A549 (cell line): Measurements from ENCODE around the gene RPS10. TPM values are rescaled to one million over a fixed set of nuclear protein-coding genes. Genes with fewer than 3 reads are reported as not detected.
"Not testable (repeated sequence)": the region's sequence is repeated elsewhere in the genome, so short reads cannot be mapped to it uniquely, and the experiment has no call there.

Experiments used
- ATAC-seq, 2 experiments: fragments of 200-7000 bp in 1 of 2; fragments of >200 bp in 1 of 2; cut with Nextera tagmentation in 1 of 2; cut with Tn5 transposase in 1 of 2; 3 replicates each; pipeline versions ENCODE4 v1.8.0 to v1.9.1; 2018 to 2020; ENCODE audit warnings: mild to moderate bottlenecking in 1 of 2, moderate library complexity in 1 of 2
- CTCF ChIA-PET: fragments of 300-600 bp; sonication (Branson Sonifier 250); formaldehyde crosslinking; extraction: SDS; loops from one replicate; lab custom pipeline; 2021; ENCODE audit warnings: antibody characterized with exemption, inconsistent platforms; lab: Yijun Ruan, JAX
- POLR2A ChIA-PET: fragments of 350-600 bp; formaldehyde crosslinking; extraction: SDS; loops from one replicate; lab custom pipeline; 2021; ENCODE audit warnings: antibody characterized with exemption, inconsistent platforms; lab: Yijun Ruan, JAX
- DNase-seq, 2 experiments: peaks; one replicate each; pipeline versions ENCODE4 v3.0.0 to v3.0.0-alpha.2; 2011 to 2016; ENCODE audit warnings: low read depth in 1 of 2, low spot score in 1 of 2
- FAIRE-seq: peaks from 2 replicates; lab custom pipeline; 2011; peaks lifted over from hg19 to GRCh38; lab: Jason Lieb, UNC
- H3K27ac ChIP-seq, 2 experiments: fragments of >200 bp; sonication (Bioruptor Twin); formaldehyde crosslinking; 3 replicates each; pipeline ENCODE4 v1.5.1; 2016 to 2017
- H3K4me1 ChIP-seq: fragments of >200 bp; sonication (Bioruptor Twin); formaldehyde crosslinking; 3 replicates; pipeline ENCODE4 v1.6.1; 2016
- H3K4me2 ChIP-seq: fragments of >200 bp; sonication (Bioruptor Twin); formaldehyde crosslinking; 3 replicates; pipeline ENCODE4 v1.6.1; 2016
- H3K4me3 ChIP-seq: fragments of >200 bp; sonication (Bioruptor Twin); formaldehyde crosslinking; 3 replicates; pipeline ENCODE4 v1.5.1; 2016
- H3K9me3 ChIP-seq: fragments of >200 bp; sonication (Bioruptor Twin); formaldehyde crosslinking; 3 replicates; pipeline ENCODE4 v1.6.1; 2016
- ATOH8 ChIP-seq: fragments of 250-450 bp; sonication (Bioruptor Pico); IDR thresholded peaks from 2 replicates; pipeline ENCODE4 v1.5.0; 2020; ENCODE audit warnings: low read depth, mild to moderate bottlenecking, moderate library complexity
- CBX8 ChIP-seq: fragments of 200-600 bp; sonication (generic); IDR thresholded peaks from 2 replicates; pipeline ENCODE4 v1.6.1; 2016
- CHD2 ChIP-seq: fragments of 150-350 bp; IDR thresholded peaks from 2 replicates; pipeline ENCODE4 v1.6.1; 2014; ENCODE audit warnings: low read length; ENCODE audit not compliant: partially characterized antibody
- CTCF ChIP-seq: fragments of >200 bp; sonication (Bioruptor Twin); formaldehyde crosslinking; IDR thresholded peaks from 3 replicates; pipeline ENCODE4 v1.5.1; 2016
- E2F6 ChIP-seq: IDR thresholded peaks from 2 replicates; pipeline ENCODE4 v1.6.1; 2012; ENCODE audit warnings: low read depth, borderline replicate concordance
- EHF ChIP-seq: fragments of 250-450 bp; sonication (Bioruptor Pico); IDR thresholded peaks from 2 replicates; pipeline ENCODE4 v1.5.0; 2020; ENCODE audit warnings: mild to moderate bottlenecking
- EHMT2 ChIP-seq: fragments of 200-600 bp; sonication (generic); IDR thresholded peaks from 2 replicates; pipeline ENCODE4 v1.6.1; 2016; ENCODE audit warnings: antibody characterized with exemption, low read depth, mild to moderate bottlenecking, moderate library complexity
- EP300 ChIP-seq, 2 experiments: fragments of >200 bp; sonication (Bioruptor Twin); formaldehyde crosslinking; IDR thresholded peaks; 2 replicates in 1 of 2; 3 replicates in 1 of 2; pipeline ENCODE4 v1.6.1; 2016 to 2017
- HOXB13 ChIP-seq: fragments of 250-450 bp; sonication (Bioruptor Pico); IDR thresholded peaks from 2 replicates; pipeline ENCODE4 v1.5.0; 2020; ENCODE audit warnings: low read depth, mild to moderate bottlenecking, moderate library complexity
- HOXB5 ChIP-seq: fragments of 250-450 bp; sonication (Bioruptor Pico); IDR thresholded peaks from 2 replicates; pipeline ENCODE4 v1.5.0; 2020; ENCODE audit warnings: mild to moderate bottlenecking, moderate library complexity
- KDM1A ChIP-seq: fragments of 200-600 bp; sonication (generic); IDR thresholded peaks from 2 replicates; pipeline ENCODE4 v1.6.1; 2016; ENCODE audit warnings: low read depth, mild to moderate bottlenecking
- MAZ ChIP-seq: fragments of 150-350 bp; IDR thresholded peaks from 2 replicates; pipeline ENCODE4 v1.6.1; 2014; ENCODE audit warnings: antibody characterized with exemption, low read depth, low read length, borderline replicate concordance
- NR3C1 ChIP-seq: fragments of >200 bp; sonication (Bioruptor Twin); formaldehyde crosslinking; IDR thresholded peaks from 3 replicates; pipeline ENCODE4 v1.6.1; 2017
- PBX3 ChIP-seq: IDR thresholded peaks from 2 replicates; pipeline ENCODE4 v1.6.1; 2012
- PHF8 ChIP-seq: fragments of 200-600 bp; sonication (generic); IDR thresholded peaks from 2 replicates; pipeline ENCODE4 v1.6.1; 2016; ENCODE audit warnings: low read depth, mild to moderate bottlenecking, antibody characterized with exemption, moderate library complexity, borderline replicate concordance
- POLR2AphosphoS2 ChIP-seq: conservative IDR thresholded peaks from 2 replicates; pipeline ENCODE4 v1.6.1; 2012; ENCODE audit warnings: low read length, improper control_type of control experiment, inconsistent platforms
- REST ChIP-seq: fragments of 200-600 bp; sonication (generic); IDR thresholded peaks from 2 replicates; pipeline ENCODE4 v1.6.1; 2016; ENCODE audit warnings: antibody characterized with exemption, mild to moderate bottlenecking, moderate library complexity
- RFX5 ChIP-seq: fragments of 450-650 bp; IDR thresholded peaks from 2 replicates; pipeline ENCODE4 v1.7.1; 2014; ENCODE audit warnings: antibody characterized with exemption, mild to moderate bottlenecking, moderate library complexity
- RNF2 ChIP-seq: fragments of 200-600 bp; sonication (generic); IDR thresholded peaks from 2 replicates; pipeline ENCODE4 v1.6.1; 2016; ENCODE audit warnings: low read depth, mild to moderate bottlenecking, antibody characterized with exemption, moderate library complexity, borderline replicate concordance
- SMC3 ChIP-seq: fragments of >200 bp; sonication (Bioruptor Twin); formaldehyde crosslinking; IDR thresholded peaks from 3 replicates; pipeline ENCODE4 v1.6.1; 2018; ENCODE audit warnings: inconsistent platforms
- SREBF2 ChIP-seq: fragments of 450-650 bp; IDR thresholded peaks from 2 replicates; pipeline ENCODE4 v1.6.1; 2014; ENCODE audit warnings: mild to moderate bottlenecking, moderate library complexity
- TP53 ChIP-seq: fragments of 250-450 bp; sonication (Bioruptor Pico); IDR thresholded peaks from 2 replicates; pipeline ENCODE4 v1.5.0; 2021; ENCODE audit warnings: mild to moderate bottlenecking, moderate library complexity
- ZSCAN20 ChIP-seq: fragments of 250-450 bp; sonication (Bioruptor Pico); IDR thresholded peaks from 2 replicates; pipeline ENCODE4 v1.8.0; 2022; ENCODE audit warnings: mild to moderate bottlenecking, moderate library complexity
- WGBS: methylation state at CpG from one replicate; pipeline ENCODE4 v1.1.6; 2017; ENCODE audit errors: missing lambda C conversion rate; 5-methylcytosine and 5-hydroxymethylcytosine counted together
- polyA plus RNA-seq, 4 experiments: library from polyadenylated mRNA; depleted of rRNA in 3 of 4; stranded (reverse); fragments of >200 nt; fragmentation: RNase III in 1 of 4; extraction: RNeasy Plus Mini Kit Qiagen cat#74134 plus additional on column Dnase treatment in 1 of 4; gene quantifications; 2 replicates in 3 of 4; 3 replicates in 1 of 4; pipeline ENCODE4 v1.2.3, GENCODE V29; 2011 to 2017

RPS10 gene
- polyA plus RNA-seq, 2 of the 4 experiments (the other 2 are of a cell fraction): 1,532 to 1,783 TPM

- ChIA-PET CTCF (interaction anchor here (1.2 kb wide), 1 partner anchor 216 kb away, joined by 3 read pairs; no protein-coding TSS in a partner anchor), POLR2A (no interaction called here)
- DNase-seq (no peak), ATAC-seq (no peak), FAIRE-seq (no peak)
- no peak overlapping the region for H3K27ac ChIP-seq
- 94% methylated on average over 5 of the region's 5 CpGs for WGBS
- H3K4me3 ChIP-seq: no peak overlapping the region
- peaks cover 24% of the 10 kb centered on the region for H3K4me1 ChIP-seq
- H3K9me3 ChIP-seq: no peaks in the 10 kb centered on the region
- TF ChIP-seq NR3C1 (no peak), PHF8 (no peak), SREBF2 (no peak), RNF2 (no peak), HOXB5 (no peak), SMC3 (no peak), HOXB13 (CRISPR knock-in tag) (no peak)
- no peak overlapping the region for H3K4me2 ChIP-seq
Observed at GRCh38 chr6:34412016-34412415, 13.9 kb downstream of the RPS10 start.

GRCh38 chr6:34407915-34408314 lies 18.0 kb downstream of the RPS10 start:
- H3K9me3 ChIP-seq, FAIRE-seq, H3K4me2 ChIP-seq, POLR2A ChIA-PET, H3K4me3 ChIP-seq, ATAC-seq, CTCF ChIA-PET, DNase-seq, H3K27ac ChIP-seq: not testable (repeated sequence)
- WGBS: 100% methylated on average over 1 of the region's 1 CpG
- H3K4me1 ChIP-seq: peaks cover 11% of the 10 kb centered on the region

GRCh38 chr6:34396518-34396917 lies 29.4 kb downstream of the RPS10 start:
- Histone ChIP-seq H3K4me1 (peaks cover 5% of the 10 kb centered on the region; the same call in 1 of the 3 replicates), H3K4me3 (no peak overlapping the region), H3K9me3 (peaks cover 3% of the 10 kb centered on the region; the same call in 1 of the 3 replicates), H3K4me2 (no peak overlapping the region), H3K27ac (no peak overlapping the region)
- no peak for DNase-seq
- no peak for FAIRE-seq
- WGBS: 100% methylated on average over 1 of the region's 6 CpGs
- ChIA-PET POLR2A (interaction anchor here (1.5 kb wide), 1 partner anchor 160 kb away, joined by 3 read pairs; the partner anchor contains the start of gene HMGA1), CTCF (interaction anchor here (1.8 to 2.6 kb wide), 3 partner anchors 18 to 201 kb away, joined by 6 to 10 read pairs (median 7); partner anchors contain the start of gene SMIM29)
- no peak for TF ChIP-seq CBX8
- no peak for TF ChIP-seq SMC3
- TF ChIP-seq EP300 (IDR thresholded peaks at IDR 0.05): no peak
- TF ChIP-seq E2F6: no peak
- TF ChIP-seq POLR2AphosphoS2: no peak
- no peak for TF ChIP-seq CTCF
- TF ChIP-seq EHMT2: no peak
- TF ChIP-seq MAZ: no peak
- TF ChIP-seq ATOH8 (CRISPR knock-in tag): no peak
- no peak for TF ChIP-seq ZSCAN20 (CRISPR knock-in tag)
- TF ChIP-seq KDM1A: no peak
- no peak for TF ChIP-seq HOXB13 (CRISPR knock-in tag)
- no peak for TF ChIP-seq REST
- no peak for TF ChIP-seq EHF (CRISPR knock-in tag)
- no peak for TF ChIP-seq TP53
- TF ChIP-seq RFX5: no peak
- TF ChIP-seq PBX3: no peak
- TF ChIP-seq PHF8: no peak
- TF ChIP-seq CHD2: no peak
- TF ChIP-seq SREBF2: no peak
- ATAC-seq: no peak
